Lower leg skin (tissue), 3 donors: ENCODE measurements around the gene SLC25A26.

Experiments used
- CTCF ChIP-seq, 3 donors: fragments of 450-650 bp; IDR thresholded peaks; one replicate each; pipeline ENCODE4 v1.5.1; 2016; ENCODE audit warnings: antibody characterized with exemption in 3 of 3, mild to moderate bottlenecking in 3 of 3, moderate library complexity in 2 of 3
- POLR2A ChIP-seq, 2 donors: fragments of 450-650 bp; IDR thresholded peaks; one replicate each; pipeline ENCODE4 v1.6.1; 2016 to 2017; ENCODE audit warnings: antibody characterized with exemption in 2 of 2, mild to moderate bottlenecking in 1 of 2, moderate library complexity in 1 of 2

- TF ChIP-seq CTCF (IDR thresholded peaks at IDR 0.05) (no peak), POLR2A (IDR thresholded peaks at IDR 0.05) (no peak)
Observed at GRCh38 chr3:66372681-66373350, 152.0 kb downstream of the SLC25A26 start.
